GM21576 (cell line): Measurements from ENCODE around the gene FXYD3.
"Not testable (repeated sequence)": the region's sequence is repeated elsewhere in the genome, so short reads cannot be mapped to it uniquely, and the experiment has no call there.

ENCODE experiments used
- ATAC-seq: cut with Tn5 transposase; IDR thresholded peaks from one replicate; pipeline ENCODE4 v1.9.1; 2021; ENCODE audit warnings: mild to moderate bottlenecking, moderate library complexity; ENCODE audit not compliant: unreplicated experiment

FXYD3 gene

DNA sequence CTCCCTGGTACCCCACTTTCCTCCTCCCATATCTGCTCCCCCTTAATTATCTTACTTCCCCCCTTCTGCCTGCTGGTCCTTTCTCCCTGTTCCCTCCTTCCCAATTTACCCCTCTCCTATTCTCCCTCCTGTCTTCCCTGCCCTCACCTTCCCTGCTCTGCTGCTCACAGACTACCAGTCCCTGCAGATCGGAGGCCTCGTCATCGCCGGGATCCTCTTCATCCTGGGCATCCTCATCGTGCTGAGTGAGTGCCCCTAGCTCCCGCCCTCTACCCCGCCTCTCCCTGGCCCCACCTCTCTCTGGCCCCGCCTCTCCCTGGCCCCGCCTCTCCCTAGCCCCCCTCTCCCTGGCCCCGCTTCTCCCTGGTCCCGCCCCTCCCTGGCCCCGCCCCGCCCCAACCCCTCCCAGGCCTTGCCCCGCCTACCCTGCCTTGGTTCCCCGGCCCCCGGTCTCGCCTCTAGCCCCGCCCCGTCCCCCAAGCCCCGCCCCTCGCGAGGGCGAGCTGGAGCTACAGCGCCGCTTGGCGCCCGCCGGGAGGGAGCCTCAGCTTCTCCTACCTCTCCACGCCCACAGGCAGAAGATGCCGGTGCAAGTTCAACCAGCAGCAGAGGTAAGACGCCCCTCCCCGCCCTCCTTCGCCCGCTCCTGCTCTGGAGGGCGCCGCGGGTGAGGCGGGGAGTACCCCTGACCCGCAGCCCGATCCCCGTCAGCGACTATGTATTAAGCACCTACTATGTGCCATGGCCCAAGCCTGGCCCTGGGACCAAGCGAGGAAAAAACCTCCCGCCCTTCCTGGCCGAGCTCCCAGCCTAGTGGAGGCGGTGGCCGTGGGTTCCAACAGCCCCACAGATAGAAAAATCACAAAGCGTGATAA is 25.6 kb downstream of the FXYD3 start:
- ATAC-seq: peak; percentile 52

DNA sequence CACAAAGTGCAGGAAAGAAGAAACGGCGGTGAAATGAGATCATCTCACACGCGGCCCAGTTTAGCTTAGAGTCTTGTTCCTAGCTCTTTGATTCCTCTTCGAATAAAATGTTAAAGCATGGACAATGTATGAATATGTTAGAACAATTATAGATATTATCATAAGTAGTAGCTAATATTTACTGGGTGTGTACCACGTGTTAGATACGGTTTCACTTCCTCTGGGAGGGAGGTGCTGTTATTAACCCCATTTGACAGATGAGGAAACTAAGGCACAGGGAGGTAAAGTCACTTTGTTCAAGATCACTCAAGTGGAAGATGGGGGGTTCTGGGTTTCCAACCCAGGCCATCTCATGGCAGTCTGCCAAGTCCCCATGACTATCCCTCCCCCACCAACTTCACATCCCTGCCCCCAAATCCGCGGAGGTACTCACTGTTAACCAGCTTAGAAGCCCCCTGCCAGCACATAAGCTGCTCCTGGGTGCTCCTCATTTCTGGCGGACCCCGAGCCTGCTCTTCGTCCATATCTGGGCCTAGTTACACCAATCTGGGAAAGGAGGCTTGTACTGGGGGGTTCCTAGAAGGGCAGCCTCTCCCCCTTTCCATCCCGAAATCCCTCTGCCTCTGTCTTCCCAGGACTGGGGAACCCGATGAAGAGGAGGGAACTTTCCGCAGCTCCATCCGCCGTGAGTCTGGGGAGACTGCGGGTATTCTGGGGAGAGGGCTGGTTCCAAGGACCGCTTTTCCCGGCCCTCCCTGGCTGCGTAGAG is 26.4 kb downstream of the FXYD3 start:
- ATAC-seq: no peak

DNA sequence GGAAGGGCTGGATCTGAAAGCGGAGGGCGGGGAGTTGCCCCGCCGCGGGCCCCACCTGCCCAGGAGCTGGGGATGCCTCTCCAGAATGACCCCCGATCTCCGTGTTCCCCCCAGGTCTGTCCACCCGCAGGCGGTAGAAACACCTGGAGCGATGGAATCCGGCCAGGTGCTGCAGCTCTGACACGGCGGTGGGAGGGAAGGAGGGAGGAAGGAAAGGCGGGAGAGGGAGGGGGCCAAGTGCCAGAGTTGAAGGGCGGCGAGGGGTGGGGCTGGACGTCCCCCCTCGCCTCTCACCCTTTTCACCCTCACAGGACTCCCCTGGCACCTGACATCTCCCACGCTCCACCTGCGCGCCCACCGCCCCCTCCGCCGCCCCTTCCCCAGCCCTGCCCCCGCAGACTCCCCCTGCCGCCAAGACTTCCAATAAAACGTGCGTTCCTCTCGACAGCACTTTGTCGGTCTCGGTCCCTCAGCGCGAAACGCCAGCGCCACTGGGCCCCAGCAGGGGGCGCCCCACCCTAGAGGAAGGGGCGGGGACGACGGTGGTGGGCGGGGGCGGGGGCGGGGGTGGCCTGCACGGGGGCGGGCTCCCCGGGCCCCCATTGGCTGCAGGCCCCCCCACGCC is 27.1 kb downstream of the FXYD3 start:
- ATAC-seq: no peak

DNA sequence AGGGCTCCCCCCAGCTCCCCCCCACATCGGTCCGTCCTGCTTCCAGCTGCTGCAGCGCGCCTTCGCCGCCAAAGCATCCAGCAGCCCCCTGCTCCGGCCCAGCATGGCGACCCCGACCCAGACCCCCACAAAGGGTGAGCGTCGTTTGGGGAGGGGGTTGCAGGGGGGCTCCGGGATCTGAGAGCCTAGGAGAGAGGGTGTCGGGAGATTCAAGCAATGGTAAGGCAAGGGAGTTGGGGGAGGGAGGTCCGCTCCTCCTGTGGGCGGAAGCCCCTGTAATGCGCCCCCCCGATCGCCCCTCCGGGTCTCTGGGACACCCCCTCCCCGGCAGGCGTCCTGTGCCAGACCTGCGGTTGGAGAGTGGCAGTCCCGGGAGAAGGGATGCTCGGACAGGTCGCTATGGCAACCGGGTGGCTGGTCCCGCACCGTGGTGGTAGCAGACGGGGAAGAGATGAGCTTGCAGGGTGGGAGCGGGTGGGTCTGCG is 27.6 kb downstream of the FXYD3 start, which contains the start of gene FXYD7:
FXYD7 (plus strand) TSS at position 25 of the 485 bp plus-strand sequence; CDS start at position 104, 79 bp downstream.
- no peak for ATAC-seq

DNA sequence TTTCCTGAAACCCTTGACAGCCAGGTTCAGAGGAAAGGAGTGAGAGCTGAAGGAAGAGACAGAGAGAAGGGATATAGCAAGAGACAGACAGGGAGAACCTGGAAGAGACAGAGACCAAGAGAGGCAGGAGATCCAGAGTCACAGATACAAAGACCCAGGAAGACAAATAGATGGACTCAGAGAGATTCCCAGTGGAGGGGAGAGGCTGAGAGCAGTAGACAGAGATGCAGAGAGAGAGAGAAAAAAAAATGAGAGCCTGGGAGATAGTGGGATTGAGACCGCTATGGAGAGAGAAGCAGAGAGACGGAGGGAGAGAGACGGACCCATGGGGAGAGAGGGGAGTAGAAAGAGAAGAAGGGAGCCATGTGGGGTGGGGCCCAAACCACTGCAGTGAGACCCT is 28.2 kb downstream of the FXYD3 start:
- ATAC-seq: no peak

DNA sequence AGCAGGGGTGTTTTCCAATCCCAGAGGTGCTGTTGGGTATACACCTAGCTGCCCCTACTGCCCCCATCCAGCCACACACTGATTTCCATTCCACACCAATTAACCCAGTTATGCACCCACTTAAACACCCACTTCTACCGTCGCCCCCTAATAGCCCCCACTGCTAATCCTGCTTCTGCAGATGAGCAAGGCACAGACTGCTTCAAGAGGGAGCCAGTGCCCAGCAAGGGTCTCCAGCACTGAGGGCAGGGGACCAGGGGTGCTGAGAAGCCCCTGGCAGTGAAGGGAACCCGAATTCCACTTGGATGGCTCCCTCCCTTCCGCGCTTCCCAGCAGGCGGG is 28.6 kb downstream of the FXYD3 start:
- no peak for ATAC-seq

DNA sequence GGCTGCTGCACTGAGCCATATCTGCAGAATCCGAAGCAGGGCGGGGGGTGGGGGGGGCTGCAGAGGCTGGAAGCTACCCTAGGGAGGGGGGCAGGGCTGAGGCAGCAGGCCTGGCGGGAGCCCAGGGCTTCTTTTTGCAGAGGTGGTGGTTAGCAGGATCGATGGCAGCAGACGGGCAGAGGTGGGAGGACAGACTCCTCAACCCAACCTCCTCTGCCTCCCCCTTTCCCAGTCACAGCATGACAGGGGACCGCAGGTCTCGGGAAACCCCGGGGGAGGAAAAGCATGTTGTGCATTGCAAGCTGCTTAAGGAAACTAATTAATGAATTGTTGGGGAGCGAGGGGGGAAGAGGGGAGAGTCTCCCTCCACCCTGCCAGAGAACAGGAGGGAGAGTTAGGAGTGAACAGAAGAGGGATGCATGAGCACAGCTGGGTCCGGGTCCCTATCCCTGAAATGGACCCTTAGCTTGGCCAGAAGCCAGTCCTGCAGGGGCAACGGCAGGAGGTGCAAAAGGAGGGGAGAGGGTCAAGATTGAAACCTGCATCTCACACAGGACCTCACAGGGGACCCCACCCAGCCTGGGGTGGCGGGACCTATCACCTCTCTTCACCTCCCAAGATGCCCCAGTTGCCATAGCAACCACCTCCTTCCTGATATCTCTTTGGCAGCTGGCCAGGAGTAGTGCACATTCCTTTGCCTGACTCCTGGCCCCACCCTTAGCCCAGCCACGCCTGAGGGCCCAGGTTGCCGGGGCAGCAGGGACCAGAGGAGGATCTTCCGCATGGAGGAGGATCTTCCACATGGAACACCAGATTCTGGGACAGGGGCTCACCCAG is 29.2 kb downstream of the FXYD3 start:
- no peak for ATAC-seq

DNA sequence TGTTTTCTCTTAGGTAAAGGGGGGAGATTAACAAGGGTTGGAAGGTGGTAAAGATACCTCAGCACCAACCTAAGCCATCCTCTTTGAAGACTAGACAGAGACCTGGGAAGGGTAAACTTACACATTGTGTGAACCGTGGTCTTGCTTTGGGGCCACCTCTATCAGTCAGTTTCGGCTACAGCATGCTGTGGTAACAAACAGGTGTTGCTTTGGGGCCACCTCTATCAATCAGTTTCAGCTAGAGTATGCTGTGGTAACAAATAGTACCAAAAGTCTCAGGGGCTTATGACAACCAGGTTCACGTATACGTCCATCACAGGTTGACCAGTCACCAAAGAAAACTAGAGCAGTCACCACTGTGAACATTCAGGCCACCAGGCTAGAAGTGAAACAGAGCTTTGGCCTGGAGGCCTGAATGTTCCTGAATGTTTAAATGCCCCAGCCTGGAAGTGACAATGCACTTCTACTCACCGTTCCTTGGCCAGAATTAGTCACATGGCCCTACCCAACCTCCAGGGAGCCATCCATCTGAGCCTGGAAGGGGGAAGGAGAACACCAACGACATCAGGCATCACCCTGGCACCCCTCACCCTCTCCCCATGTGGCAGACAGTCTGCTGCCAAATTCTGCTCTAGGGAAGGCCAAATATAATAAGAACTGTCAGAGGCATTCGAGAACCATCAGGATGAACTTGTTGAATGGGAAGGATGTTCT is 31.3 kb downstream of the FXYD3 start:
- no peak for ATAC-seq

DNA sequence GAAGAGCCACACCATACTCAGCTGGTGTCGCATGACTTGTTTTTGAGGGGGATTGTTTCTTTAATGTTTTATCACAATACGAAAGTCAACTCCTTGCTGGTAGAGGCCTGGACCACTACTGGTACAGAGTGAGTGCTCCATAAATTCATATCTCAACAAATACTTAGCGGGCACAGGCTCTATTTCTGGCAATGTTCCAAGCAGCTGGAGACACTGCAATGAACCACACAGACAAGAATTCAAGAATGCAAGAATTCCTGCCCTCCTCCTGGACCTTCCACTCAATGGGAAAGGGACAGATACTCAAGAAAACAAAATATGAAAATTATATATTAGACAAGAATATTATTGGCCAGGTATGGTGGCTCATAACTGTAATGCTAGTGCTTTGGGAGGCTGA is 33.8 kb downstream of the FXYD3 start:
- no peak for ATAC-seq

DNA sequence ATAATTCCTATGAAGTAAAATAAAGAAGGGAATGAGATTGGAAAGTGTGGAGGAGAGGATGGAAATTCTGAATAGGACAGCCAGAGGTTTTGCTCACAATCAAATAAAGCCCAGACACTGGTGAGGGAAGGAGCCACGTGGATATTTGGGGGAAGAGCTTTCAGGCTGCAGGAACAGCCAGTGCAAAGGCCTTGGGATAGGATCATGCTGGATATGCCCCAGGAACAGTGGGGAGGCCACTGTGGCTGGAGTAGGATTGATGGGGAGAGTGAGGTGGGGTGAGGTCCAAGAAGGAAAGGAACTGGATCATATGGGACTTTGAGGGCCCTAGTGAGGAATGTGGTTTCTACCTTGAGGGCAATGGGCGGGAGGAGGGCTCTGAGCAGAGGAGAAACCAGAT is 34.8 kb downstream of the FXYD3 start:
- ATAC-seq: no peak

DNA sequence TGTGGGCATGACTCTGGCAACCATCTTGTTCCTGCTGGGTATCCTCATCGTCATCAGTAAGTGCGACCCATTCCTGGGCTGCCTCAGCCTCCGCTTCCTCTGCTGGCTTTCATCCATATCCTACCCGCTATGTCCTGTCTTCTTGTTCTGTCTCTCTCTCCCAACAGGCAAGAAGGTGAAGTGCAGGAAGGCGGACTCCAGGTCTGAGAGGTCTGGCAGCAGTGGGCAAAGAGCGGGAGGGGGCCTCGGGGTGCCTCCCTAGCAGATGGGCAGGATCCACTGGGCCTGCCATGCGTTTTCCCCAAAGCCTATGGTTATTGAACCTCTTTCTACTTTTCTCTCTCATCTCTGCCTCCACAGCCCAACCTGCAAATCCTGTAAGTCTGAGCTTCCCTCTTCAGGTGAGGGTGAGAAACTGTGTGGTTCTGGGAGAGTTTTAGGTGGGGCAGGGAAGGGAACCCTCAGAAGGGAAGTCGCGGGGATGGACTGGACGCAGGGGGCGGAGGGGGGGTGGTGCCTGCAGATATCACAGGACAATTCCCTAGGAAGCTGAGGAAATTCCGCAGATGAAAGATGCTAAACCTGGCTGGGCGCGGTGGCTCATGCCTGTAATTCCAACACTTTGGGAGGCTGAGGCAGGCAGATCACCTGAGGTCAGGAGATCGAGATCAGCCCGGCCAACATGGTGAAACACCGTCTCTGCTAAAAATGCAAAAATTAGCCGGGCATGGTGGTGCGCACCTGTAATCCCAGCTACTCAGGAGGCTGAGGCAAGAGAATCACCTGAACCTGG is 35.8 kb downstream of the FXYD3 start:
- ATAC-seq: no peak

DNA sequence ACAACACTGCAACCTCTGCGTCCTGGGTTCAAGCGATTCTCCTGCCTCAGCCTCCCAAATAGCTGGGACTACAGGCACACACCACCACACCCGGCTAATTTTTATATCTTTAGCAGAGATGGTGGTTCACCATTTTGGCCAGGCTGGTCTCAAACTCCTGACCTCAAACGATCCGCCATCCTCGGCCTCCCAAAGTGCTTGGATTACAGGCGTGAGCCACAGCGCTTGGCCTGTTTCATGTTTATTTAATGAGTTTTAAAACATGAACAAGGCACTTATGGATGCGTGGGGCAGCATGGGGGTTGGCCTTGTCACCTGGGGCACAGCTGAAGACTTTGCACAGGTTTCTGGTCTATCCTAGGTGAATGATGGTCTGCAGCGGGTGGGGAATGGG is 37.5 kb downstream of the FXYD3 start:
- not testable (repeated sequence) for ATAC-seq

DNA sequence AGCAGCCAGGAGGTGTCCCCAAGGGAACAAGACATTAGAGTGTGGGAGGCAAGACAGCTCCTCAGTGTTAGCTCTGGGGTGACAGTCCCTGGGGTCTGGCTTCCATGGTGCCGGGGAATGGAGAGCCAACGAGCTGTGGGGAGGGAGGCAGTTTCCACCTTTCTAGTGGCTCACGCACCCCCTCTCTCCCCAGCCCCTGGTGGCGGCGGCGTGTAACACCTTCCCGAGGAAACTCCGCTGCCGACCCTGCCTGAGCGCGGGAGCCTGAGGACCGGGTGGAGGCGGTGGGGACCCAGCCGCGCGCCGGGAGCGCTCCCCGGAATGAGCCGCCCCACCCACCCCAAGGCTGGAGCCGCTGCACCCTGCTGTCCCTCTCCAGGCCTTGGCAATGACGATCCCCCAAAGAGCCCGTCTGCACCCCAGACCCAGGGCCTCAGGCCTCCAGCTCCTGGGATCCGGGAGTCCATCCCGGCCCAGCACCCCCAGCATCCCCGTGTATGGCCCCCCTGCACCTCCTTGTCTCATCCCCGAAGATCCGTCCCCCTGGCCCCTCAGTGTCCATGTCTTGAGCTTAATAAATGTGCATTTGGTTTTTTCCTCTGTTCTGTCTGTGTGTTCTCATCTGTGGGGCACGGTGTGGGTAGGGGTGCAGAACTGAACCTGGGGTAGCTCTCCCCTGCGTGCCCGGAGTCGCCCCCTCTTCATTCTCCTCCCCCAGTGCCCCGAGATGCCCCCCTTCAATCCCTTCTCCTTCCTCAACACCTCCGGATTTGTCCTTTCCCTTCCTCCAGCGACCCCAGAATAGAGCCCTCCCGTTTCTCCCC is 38.3 kb downstream of the FXYD3 start:
- no peak for ATAC-seq

DNA sequence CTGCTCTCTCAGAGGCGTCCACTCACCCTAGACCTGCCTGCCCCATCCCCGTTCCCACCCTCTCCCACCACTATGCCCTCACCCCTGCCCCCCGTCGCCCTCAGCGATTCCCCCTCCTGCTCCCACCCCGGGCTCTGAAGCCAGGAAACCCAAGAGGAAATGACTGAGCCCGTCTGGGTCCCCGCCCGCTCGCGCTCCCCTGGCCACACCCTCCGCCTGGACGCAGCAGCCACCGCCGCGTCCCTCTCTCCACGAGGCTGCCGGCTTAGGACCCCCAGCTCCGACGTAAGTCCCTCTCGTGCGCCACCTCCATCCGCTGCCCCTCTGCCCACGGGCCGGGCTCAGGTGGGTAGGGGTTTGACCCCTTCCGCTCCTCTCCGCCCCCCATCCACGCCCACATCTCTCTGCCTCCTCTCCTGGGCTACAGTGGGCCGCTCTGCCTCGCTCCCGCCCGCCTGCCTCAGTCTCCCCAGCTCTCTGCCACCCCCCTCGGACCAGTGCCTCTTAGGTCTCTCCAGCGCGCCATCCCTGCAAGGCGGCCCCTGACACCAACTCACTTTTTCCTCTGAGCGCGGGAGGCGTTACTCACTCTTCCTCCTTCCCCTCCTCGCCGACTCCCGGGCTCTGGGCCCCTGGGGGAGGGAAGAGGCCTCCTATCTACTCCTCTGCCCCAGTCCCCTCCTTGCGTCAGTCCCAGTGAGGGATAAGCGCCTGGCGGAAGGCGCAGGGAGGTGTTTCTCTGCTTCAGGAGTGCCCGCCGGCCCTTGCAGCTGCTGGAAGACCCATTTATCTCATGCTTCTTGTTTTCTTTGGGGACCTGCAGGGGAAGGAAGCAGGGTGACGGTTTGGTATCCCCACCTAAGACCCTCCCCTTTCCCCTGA is 39.1 kb downstream of the FXYD3 start, which contains the start of gene FXYD5:
FXYD5 (plus strand) TSS at position 211 of the 882 bp plus-strand sequence. CDS start 816 bp downstream, outside the sequence.
- no peak for ATAC-seq

DNA sequence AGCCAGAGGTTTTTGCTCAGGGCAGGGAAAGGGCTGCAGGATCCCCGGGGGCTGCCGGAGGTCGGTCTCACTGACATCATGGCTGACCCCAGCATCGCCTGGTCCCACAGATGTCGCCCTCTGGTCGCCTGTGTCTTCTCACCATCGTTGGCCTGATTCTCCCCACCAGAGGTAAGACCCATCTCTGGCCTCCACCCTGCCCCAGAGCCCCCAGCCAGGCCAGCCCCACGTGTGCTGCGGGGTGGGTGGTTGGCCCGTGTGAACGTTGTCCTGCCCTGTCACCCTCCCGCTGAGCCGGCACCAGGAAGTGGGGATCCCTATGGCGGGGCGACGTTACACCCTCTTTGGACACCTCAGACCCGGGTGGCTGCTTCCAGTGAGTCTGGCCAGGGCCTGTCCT is 39.8 kb downstream of the FXYD3 start:
- no peak for ATAC-seq

DNA sequence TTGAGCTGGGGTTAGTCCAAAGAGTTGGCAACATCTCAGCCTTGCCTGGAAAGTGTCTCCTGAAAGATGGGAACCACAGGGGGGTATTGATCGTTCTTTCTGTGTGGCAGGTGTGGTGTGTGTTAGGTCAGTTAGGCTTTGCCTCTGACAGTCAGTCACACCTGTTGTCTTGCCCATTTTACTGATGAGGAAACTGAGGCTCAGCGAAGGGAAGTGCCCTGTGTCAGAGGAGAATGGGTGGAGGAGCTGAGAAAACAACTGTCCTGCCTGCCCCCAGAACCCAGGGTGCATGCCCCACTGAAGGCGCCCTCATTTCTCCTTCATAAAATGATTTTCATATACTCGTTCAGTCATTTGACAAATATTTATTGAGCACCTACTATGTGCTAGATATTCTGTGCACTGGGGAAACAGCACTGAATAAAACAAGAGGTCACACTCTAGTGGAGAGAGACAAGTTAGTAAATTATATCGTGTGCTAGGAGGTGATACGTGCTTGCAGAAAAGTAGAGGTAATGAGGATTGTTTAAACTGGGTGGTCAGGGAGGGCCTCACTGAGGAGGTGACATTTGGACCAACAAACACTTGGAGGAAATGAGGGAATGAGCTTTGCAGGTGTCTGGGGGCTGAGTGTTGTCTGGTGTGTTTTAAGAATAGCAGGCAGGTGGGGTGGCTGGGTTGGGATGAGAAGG is 40.5 kb downstream of the FXYD3 start:
- no peak for ATAC-seq

DNA sequence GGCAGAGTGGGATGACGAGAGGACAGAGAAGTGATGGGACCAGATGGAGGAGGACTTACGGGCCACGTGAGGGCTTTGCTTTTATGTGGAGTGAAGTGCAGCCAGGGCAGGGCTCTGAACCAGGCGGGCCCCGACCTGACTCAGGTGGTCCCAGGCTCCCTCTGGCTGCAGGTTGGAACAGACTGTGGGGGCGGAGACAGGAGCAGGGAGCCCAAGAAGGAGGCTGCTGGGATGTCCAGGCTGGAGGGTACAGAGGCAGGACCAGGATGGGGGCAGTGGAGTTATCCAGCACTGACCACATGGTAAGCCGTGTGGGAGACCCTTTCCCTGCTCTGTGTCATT is 41.0 kb downstream of the FXYD3 start:
- no peak for ATAC-seq
